Mammary epithelial cell (primary cell): ENCODE results near the gene SORCS2.

ENCODE experiments used
- EZH2 ChIP-seq: IDR thresholded peaks from 2 replicates; pipeline ENCODE4 v1.6.1; 2012; ENCODE audit warnings: low read length, inconsistent platforms, borderline replicate concordance
- TF ChIP-seq, protein P1 (sequence below), 2 donors: IDR thresholded peaks in 1 of 2; conservative IDR thresholded peaks in 1 of 2; 2 replicates each; pipeline ENCODE4 v1.5.1; 2011 to 2012; ENCODE audit warnings: inconsistent platforms in 2 of 2, low read length in 2 of 2, mild to moderate bottlenecking in 2 of 2, control low read depth in 1 of 2, low read depth in 1 of 2; ENCODE audit not compliant: insufficient read depth in 1 of 2; ENCODE audit errors: extremely low read depth in 1 of 2

GRCh38 chr4:7620086-7620813, 427.9 kb downstream of the SORCS2 start:
- TF ChIP-seq, protein P1, sequence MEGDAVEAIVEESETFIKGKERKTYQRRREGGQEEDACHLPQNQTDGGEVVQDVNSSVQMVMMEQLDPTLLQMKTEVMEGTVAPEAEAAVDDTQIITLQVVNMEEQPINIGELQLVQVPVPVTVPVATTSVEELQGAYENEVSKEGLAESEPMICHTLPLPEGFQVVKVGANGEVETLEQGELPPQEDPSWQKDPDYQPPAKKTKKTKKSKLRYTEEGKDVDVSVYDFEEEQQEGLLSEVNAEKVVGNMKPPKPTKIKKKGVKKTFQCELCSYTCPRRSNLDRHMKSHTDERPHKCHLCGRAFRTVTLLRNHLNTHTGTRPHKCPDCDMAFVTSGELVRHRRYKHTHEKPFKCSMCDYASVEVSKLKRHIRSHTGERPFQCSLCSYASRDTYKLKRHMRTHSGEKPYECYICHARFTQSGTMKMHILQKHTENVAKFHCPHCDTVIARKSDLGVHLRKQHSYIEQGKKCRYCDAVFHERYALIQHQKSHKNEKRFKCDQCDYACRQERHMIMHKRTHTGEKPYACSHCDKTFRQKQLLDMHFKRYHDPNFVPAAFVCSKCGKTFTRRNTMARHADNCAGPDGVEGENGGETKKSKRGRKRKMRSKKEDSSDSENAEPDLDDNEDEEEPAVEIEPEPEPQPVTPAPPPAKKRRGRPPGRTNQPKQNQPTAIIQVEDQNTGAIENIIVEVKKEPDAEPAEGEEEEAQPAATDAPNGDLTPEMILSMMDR (conservative IDR thresholded peaks at IDR 0.05 in 1 of 2, IDR thresholded peaks at IDR 0.05 in 1 of 2; ENCODE audit: extremely low read depth in 1 of 2, insufficient read depth in 1 of 2, low read depth in 1 of 2, low read length in 2 of 2) = no peak
- no peak for TF ChIP-seq EZH2
